HG02981 (cell line): ENCODE results near the gene TEX29.

Source experiments
- ATAC-seq: cut with Tn5 transposase; IDR thresholded peaks from one replicate; pipeline ENCODE4 v1.9.1; 2021; ENCODE audit warnings: mild to moderate bottlenecking, moderate library complexity; ENCODE audit not compliant: unreplicated experiment

Gene TEX29

DNA sequence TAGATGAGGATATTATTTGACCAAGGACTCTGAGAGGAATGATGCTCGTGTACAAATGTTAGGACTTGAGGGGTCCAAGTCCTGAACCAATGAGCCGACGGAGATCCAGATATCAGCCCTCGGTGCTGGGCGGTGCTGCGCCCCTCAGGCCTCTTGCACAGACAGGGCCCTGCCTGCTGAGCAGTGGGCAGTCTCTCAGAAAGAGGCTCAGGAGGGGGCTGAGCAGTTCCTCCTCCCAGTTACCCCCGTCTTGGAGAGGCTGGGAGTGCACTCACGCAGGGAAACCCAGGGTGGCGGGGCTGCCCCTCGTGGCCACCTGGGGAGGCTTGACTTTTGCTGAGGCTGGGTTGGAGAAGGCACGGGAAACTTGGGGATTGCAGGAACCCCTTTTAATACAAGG, 18.4 kb downstream of the TEX29 start:
- no peak for ATAC-seq

DNA sequence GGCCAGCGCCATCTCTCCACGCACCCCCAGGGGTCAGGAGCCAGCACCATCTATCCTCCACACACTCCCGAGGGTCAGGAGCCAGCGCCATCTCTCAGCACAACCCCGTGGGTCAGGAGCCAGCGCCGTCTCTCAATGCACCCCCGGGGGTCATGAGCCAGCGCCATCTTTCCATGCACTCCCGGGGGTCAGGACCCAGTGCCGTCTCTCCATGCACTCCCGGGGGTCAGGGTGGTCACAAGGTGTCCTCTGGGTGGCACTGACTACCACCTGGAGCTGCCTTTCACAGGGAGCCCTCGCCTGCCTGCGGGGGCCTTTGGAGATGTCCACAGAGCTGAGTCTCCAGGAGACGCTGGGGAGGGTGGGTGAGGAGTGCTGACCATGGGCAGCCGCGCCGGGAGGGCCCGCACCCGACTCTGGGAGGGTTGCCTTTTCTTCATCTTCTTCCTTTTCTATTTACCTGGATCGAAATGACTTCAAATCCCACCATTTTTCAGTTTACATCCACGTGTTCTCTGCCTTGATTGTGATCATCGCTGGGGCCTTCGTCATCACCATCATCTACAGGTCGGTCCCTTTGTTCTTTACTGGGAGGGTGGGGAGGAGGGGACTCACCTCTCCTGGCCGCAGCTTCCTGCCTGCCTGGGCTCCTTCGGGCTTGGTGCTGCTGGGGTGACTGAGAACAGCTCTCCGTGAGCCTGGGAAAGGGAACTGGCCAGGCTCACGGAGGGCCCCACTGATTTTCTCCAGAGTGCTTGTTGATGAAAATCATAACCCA, 19.1 kb downstream of the TEX29 start:
- ATAC-seq = no peak

- no peak for ATAC-seq
Measured at GRCh38 chr13:111341886-111342285, 21.4 kb downstream of the TEX29 start.

DNA sequence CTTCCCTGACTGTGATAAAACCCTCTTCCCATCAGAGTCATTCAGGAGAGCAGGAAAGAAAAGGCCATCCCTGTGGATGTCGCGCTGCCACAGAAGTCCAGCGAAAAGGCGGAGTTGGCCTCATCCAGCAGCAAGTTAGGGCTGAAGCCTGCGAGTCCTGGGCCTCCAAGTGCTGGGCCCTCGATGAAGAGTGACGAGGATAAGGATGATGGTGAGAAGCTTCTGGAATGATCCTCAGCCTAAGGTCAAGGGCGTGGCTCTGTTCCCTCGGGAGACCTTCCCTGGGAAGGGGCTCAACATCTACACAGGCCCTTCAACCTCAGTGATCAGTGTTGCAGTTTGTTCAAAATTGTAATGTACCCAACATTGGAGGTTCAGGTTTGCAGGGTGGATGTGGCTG, 22.3 kb downstream of the TEX29 start:
- ATAC-seq = no peak

DNA sequence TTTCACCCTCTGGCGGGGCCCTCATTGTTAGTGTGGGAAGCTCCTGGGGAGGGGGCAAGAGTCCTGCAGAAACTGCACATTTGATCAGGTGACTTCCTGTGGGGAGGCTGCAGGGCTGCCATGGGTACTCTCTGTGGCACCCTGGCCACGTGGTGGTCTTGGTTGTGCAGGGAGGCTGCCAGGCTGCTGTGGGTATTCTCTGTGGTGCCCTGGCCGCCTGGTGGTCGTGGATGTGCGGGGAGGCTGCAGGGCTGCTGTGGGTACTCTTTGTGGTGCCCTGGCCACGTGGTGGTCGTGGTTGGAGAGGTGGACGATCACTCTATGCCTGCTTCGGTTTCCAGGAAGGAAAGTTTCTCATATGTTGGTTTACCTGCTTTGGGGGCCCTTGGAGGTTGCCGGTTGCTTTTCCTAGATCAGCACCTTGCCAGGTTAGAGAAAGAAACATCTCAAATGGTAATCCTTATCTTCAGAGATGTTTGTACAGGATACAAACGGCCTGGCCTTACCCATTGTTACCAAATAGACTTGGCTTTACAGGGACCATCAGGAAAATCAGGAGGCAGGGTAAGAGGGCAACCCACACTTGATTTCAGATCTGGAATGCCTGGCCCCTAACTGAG, 22.9 kb downstream of the TEX29 start:
- ATAC-seq = no peak

GRCh38 chr13:111344471-111345191, 24.2 kb downstream of the TEX29 start:
- ATAC-seq = no peak

DNA sequence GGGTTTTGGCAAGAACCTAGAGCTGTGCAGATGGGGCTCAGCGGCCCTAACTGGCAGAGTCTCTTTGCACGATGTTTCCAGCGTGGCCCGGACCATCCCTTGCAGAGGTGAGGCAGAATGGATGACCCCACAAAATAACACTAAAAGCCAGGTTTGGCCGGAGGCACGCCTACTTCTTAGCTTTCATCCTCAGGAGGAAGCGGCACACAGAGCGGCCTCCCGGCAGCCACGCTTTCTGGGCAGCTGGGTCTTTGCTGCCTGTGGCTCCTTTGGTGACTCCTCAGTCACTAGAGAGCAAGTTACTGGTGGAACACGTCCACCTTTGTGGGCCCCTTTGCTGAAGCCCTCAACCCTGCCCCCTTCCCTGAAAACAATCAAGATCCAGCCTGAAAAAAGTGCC, 25.2 kb downstream of the TEX29 start:
- no peak for ATAC-seq

- no peak for ATAC-seq
Measured at GRCh38 chr13:111346101-111346680, 25.7 kb downstream of the TEX29 start.

GRCh38 chr13:111347438-111347837, 27.0 kb downstream of the TEX29 start:
- ATAC-seq = no peak

- no peak for ATAC-seq
Measured at GRCh38 chr13:111353508-111353907, 33.1 kb downstream of the TEX29 start.

DNA sequence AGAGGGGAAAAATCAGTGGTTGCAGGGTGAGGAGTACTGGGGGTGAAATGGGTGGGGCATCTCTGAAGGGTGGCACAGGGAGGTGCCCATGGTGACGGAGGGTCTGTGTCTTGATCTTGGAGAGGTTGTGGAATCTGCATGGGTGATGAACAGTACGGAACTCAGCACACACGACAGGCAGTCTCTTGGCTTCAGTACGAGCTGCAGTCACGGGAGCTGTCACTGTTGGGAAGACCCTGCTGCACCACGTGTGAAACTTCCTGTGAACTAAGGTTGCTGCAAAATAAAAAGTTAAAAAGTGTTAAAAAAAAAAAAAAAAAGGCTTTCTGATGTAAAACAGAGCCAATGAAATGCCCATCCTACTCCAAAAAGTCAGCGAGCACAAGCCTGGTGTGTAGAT, 34.3 kb downstream of the TEX29 start:
- no peak for ATAC-seq

- ATAC-seq = no peak
Measured at GRCh38 chr13:111356795-111357194, 36.4 kb downstream of the TEX29 start.

DNA sequence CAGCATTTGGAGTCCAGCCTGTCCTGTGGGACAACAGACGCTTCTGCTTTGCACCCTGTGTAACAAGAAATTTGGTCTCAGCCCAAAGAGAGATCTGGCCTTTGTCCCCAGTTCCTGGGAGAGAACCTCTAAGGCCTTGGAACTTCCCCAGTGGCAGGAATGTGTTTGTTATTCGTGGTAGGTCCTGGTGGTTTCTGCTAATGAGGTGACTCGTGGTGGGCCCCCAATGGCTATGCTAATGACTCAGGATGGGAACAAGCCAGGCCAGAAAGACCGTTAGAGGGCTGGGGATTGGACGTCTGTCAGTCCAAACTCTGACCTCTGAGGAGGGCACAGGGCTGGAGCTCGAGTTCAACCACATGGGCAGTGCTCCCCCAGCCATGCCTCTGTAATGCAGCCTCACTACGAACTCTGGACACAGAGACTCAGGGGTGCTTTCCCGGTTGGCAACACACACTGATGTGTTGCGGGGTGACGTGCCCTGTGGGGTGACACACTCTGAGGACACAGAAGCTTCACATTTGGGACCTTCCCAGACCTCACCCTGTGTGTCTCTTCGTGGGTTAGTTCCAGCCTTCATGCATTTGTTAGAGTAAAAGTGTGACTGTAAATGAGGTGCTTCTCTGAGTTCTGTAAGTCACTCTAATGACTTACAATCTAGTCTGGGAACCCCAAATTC, 38.9 kb downstream of the TEX29 start:
- no peak for ATAC-seq

DNA sequence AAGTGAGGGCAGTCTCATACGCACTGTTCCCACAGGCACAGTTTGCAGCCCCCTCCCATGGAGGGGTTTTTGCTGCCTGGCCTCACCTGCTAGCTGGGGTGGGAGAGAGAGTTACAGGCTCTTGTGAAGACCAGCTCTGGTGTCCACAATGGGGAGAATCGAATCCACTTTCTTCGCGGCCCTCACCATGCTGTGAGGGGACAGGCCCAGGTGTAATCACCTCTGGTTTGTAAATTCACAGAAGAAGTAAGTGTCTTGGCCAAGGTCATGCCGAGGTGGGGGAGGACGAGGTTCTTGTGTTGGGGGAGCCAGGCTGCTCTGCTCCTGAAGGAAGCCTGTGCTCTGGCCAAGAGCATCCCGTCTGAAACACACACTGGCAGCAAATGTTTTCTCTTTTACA, 39.5 kb downstream of the TEX29 start:
- ATAC-seq = no peak

GRCh38 chr13:111360452-111360851, 40.0 kb downstream of the TEX29 start:
- ATAC-seq = no peak

- no peak for ATAC-seq
Measured at GRCh38 chr13:111361046-111361872, 40.8 kb downstream of the TEX29 start.

DNA sequence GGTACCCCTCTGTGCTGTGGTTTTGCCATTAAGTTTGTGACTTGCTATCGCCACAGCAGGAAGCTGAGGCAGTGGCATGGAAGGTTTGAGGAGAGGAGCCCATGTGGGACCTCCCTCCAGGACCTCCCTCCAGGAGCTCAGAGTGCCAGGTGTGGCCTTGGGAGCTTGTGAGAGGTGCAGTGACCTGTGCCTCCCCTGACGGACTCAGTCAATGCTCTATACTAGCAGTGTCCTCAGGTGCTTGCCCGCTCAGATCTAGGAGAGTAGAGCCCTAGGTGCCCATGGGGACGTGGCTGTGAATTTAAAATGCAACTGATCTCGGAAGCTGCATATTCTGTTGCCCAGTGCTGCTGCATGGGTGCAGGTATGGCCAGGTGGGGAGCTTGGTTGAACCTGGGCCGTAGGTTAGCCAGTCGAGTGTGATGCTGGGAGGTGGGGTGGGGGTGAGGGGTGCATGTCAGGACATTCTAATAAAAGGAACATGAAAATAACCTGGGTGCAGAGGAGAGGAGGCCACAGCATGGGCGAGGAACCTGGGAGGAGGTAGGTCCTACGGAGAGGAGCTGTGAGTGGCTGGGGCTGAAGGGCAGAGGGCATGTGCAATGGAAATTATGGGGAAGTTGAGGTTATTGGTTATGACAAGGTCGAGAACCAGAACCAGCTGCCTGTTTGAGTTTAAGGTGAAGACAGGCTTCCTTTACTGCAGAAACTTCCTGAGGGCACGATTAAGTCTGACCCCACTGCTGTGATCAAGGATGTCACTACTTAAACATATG, 41.6 kb downstream of the TEX29 start:
- no peak for ATAC-seq

DNA sequence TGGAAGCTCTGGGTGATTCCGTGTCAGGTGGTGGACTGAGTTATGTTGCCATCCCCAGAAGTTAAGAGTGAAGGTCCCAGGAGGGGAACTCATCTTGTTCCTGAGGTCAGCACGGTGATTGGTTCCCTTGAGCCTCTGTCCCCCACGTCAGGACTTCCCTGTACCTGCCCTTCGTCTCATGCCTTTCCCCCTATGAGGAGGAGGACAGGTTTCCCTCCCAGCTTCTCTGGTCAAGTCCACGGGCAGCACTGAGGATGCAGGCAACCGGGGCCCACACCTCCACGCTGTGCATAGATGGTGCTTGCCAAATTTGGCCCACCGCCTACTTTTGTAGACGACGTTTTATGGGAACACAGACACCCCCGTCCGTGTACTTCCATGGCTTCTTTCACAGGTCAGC, 42.7 kb downstream of the TEX29 start:
- no peak for ATAC-seq

DNA sequence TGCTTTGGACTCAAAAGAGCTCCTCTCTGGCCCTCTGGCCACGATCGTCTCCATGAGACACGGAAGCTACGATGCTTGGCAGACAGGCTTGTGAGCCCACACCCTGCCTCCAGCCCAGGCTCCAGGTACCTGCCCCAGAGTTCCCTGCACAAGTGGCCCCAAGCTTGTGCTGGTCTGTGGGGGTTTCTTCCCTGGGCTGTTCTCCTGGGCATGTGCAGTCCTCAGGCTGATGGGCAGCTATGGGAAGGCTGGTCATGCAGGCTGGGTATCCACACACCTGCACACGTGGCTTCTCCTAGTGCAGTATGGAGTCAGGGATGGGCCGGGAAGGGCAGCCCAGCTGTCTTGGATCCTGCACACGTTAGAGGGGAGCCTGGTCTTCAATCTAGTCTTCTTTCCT, 43.1 kb downstream of the TEX29 start:
- no peak for ATAC-seq
